Fibroblast of pulmonary artery (primary cell): Measurements from ENCODE around the gene SUSD2.

Experiments
- DNase-seq: peaks from one replicate; pipeline ENCODE4 v3.0.0-alpha.2; 2010; ENCODE audit warnings: low read depth
- H3K4me3 ChIP-seq: replicated peaks from 2 replicates; pipeline ENCODE4 v1.5.1; 2011; ENCODE audit warnings: low read depth, mild to moderate bottlenecking, control low read depth, low read length, moderate library complexity
- CTCF ChIP-seq: IDR thresholded peaks from 2 replicates; pipeline ENCODE4 v1.5.1; 2011; ENCODE audit warnings: mild to moderate bottlenecking, control low read depth, low read length, inconsistent platforms; ENCODE audit errors: missing control alignments

Gene SUSD2

GRCh38 chr22:24154826-24155225 lies 26.5 kb upstream of the SUSD2 start:
- no peak for DNase-seq
- no peak overlapping the region for H3K4me3 ChIP-seq
- no peak for TF ChIP-seq CTCF

- peak; percentile 68 for DNase-seq
- TF ChIP-seq CTCF: peak; percentile 39
- peak overlapping the region; percentile 77 for H3K4me3 ChIP-seq
These were observed 25.6 kb upstream of the SUSD2 start for GRCh38 chr22:24155627-24156140.

GRCh38 chr22:24156141-24156912 lies 25.0 kb upstream of the SUSD2 start:
- peak; percentile 35 for DNase-seq
- TF ChIP-seq CTCF: no peak
- peak overlapping the region; percentile 77 for H3K4me3 ChIP-seq

GRCh38 chr22:24156913-24157821 lies 24.1 kb upstream of the SUSD2 start:
- peak overlapping the region; percentile 77 for H3K4me3 ChIP-seq
- DNase-seq: peak; percentile 69
- peak; percentile 80 for TF ChIP-seq CTCF

- no peak for TF ChIP-seq CTCF
- no peak overlapping the region for H3K4me3 ChIP-seq
- DNase-seq: no peak
These were observed 23.5 kb upstream of the SUSD2 start for GRCh38 chr22:24157822-24158135.

- no peak overlapping the region for H3K4me3 ChIP-seq
- TF ChIP-seq CTCF: no peak
- DNase-seq: no peak
These were observed 21.6 kb upstream of the SUSD2 start for GRCh38 chr22:24159650-24160049.
